Measurements from ENCODE around the gene XIRP2.
"Not testable (repeated sequence)": the region's sequence is repeated elsewhere in the genome, so short reads cannot be mapped to it uniquely, and the experiment has no call there.

XIRP2 gene

DNA sequence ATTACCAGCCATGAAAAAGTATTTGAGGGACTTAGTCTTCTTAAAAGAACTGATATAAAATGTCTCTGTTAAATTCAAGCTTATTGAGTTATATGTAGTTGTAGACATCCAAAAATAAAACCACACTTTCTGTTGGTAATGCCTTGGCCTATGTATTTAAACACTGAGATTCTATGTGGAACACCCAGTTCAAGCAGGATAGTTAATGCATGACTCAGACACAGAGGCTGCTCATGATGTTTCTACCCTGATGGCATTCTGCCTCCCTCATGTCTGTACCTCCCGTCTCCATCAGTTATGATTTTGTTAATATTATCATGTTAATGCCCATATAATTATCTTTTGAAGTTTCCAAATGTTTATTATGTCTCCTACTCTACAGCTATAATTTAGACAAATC is 164.5 kb downstream of the XIRP2 start:
- DNase-seq: no peak

- DNase-seq: no peak
Observed at GRCh38 chr2:167054881-167055280, 166.6 kb downstream of the XIRP2 start.

DNA sequence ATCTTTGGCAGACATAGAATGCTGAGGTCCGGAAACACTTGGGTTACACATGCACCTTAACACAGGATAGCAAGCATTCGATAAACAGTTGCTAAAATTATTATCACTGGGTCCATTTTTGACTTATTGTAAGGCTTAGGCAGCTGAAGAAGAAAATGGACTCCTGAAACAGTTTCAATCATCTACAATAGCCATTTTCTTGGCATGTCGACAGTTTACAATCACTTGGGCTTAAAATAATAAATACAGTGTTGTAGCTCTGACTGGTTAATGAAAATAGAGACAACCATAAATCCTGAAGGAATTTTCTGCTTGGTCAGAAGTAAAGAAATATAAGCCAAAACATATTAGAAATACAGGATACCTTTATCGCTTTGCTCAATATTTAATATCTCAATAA is 169.2 kb downstream of the XIRP2 start:
- no peak for DNase-seq

DNA sequence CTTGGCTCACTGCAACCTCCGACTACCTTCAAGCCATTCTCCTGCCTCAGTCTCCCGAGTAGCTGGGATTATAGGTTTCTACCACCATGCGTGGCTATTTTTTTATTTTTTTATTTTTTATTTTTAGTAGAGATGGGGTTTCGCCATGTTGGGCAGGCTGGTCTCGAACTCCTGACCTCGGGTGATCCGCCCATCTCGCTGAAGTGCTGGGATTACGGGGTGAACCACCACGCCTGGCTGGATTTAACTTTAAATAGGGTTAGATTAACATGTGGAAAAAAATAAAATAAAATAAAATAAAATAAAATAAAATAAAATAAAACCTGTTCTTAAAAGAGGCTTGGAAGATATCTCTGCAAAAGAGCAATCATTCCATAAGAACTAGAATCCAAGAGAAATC is 170.9 kb downstream of the XIRP2 start:
- DNase-seq: no peak

DNA sequence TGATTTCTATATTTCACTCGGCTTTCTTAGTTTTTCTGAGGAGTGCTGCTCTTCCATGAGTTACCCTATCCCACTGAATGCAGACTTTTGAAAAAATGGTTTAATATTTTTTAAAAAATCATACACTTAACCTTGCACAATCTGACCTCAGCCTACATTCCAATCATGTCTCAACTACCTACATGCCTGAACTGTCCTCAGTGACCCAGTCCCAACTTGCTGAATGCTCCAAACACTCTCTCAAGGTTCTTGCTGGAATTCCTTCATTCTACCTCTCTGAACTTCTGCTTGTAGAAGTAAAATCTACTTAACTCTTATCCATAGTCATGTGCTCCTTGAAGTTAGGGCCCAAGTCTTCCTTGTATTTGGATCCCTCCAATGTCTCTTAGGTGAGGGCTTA is 181.6 kb downstream of the XIRP2 start:
- no peak for DNase-seq

GRCh38 chr2:167075708-167076107 is 187.4 kb downstream of the XIRP2 start:
- DNase-seq: not testable (repeated sequence)

DNA sequence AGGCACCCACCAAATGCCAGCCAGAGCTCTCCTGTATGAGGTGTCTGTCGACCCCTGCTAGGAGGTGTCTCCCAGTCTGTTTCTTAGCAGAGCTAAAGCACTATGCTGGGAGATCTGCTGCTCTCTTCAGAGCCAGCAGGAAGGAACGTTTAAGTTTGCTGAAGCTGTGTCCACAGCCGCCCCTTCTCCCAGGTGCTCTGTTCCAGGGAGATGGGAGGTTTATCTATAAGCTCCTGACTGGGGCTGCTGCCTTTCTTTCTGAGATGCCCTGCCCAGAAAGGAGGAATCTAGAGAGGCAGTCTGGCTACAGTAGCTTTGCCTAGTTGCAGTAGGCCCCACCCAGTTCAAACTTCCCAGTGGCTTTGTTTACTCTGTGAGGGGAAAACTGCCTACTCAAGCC is 210.7 kb downstream of the XIRP2 start:
- not testable (repeated sequence) for DNase-seq

DNA sequence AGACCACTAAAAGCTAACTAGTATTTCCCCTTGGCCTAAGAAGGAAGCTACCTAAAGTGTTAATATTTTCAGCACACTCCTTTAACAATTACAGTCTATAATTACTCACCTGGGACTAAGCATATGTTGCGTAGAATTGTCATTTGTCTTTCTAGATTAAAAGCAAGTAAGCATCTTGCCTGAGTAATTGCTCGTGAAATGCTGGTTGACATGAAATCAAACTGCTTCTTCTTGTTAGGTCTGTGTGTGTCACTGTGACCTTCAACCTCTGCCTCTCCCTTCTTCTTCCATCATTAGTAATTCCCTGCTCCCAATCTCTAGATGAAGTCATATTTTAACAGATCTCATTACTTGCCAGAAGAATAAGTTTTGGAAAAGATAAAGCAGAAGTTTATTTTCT is 212.2 kb downstream of the XIRP2 start:
- DNase-seq: no peak

DNA sequence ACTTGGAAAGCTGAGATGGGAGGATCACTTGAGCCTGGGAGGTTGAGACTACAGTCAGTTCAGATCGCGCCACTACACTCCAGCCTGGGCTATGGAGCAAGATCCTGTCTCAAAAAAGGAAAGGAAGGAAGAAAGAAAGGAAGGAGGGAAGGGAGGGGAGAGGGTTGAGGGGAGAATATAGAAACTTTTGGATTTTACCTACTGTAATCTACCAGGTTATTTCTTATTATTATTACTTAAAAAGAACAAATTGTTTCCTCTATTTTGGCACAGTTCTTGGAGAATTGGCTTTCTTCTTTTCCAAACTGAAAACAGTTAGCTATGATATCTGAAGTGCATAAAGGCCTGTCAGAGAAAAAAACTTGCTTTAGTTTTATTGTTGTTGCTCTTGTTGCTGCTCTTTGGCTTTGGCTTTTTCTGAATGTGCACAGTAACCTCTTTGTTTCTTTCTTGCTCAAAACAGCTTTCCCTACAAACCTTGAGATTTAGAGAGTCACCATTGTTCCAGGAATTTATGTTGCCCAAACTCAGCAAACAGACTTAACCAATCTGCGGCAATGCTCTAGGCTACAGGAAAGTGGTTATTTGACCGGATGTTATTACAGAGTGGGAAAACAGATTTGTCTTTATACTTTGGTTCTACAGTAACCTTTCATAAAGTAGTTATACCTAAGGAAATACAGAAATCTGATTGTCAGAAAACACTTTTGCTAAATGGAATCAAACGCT is 214.9 kb downstream of the XIRP2 start:
- no peak for DNase-seq

DNA sequence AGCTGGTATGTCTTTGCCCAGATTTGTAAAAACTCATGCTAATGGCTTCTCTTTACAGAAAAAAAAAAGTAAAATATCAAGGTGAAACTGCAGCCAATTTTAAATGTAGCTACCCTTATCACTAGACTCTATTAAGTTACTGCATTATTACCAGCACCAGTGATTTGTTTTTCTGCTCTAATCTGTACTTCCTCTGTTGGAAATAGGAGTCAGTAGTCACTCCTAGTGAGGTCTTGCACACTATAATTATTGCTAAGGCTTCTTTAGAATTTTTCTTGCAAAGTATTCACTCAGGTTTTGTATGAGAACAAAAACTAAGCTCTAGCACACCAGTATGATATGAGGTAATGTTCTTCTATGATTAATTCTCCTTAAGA is 215.5 kb downstream of the XIRP2 start:
- no peak for DNase-seq

DNA sequence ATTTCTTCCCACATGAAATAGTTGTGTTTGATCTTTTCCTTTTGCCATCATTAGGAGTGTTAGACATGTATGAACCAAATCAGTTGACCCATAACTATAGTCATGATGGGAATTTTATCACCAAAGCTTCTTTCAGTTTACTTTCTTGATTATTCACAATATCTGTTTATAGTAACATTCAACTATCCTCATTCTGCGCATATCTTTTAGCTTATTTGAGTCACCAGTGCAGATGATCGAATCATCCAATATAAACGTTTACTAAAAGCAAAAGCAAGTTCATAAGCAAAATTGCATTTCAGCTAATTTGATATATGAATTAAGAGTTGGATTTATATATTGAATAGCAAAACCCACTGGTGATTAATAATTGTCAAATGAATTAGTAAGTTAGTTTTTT is 216.4 kb downstream of the XIRP2 start:
- DNase-seq: no peak

- not testable (repeated sequence) for DNase-seq
Observed at GRCh38 chr2:167109682-167110081, 221.4 kb downstream of the XIRP2 start.

- no peak for DNase-seq
Observed at GRCh38 chr2:167110345-167110744, 222.1 kb downstream of the XIRP2 start.

- DNase-seq: no peak
Observed at GRCh38 chr2:167114018-167114417, 225.7 kb downstream of the XIRP2 start.

DNA sequence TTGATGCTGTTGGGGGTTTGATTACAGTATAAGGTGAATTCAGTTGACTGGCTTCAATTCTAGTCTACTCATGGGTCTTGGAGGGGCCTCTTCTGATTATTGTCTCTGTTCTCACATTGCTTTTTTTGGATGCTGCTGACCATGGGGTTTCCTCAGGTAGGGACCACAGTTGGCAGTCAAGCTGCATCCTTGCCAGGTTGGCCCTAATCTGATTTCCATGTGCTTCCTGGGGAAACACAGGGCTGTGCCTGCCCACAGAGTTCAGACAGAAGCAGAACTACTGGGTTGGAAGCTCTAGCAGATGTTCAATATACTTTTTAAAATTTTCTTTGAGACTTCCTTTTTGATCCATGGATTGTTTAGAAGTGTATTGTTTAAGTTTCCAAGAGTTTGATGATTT is 227.3 kb downstream of the XIRP2 start:
- DNase-seq: no peak

DNA sequence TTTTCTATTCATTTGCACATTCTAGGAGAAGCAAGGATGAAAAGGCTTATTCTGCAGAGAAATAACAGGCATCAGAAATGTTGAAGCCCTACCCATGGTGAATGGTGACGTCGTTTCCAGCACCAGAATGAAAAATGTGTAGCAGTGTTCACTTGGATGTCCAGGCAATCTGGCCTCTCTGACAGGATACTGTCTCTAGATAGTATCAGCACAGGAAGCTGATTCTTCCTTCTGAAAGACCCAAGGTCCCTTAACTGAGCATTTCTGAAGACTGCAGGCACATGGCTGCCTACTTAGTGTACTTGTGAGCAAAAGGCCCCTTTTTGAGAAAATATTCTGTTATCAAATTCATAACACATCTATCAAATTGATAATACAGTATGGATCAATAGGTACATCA is 234.1 kb downstream of the XIRP2 start:
- DNase-seq: no peak

GRCh38 chr2:167126165-167126564 is 237.9 kb downstream of the XIRP2 start:
- DNase-seq: no peak

DNA sequence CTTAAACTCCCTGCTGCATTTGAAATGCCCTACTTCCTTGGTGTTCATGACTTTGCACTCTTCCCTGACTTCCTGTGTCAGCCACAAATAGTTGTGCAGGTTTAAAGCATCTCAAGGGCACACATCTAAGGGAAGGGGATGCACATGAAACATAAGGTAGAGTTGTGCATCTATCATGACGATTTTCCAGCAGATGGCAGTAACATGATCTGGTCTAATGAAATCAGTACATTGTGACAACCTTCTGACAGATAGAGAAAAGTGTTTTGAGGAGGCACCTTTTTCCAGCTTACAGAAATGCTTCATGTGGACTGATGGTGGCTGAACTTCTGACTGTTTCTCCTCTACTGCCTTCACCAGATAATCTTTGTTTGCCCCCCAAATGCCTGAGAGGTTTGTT is 238.9 kb downstream of the XIRP2 start:
- DNase-seq: no peak

- no peak for DNase-seq
Observed at GRCh38 chr2:167128130-167128529, 239.8 kb downstream of the XIRP2 start.

DNA sequence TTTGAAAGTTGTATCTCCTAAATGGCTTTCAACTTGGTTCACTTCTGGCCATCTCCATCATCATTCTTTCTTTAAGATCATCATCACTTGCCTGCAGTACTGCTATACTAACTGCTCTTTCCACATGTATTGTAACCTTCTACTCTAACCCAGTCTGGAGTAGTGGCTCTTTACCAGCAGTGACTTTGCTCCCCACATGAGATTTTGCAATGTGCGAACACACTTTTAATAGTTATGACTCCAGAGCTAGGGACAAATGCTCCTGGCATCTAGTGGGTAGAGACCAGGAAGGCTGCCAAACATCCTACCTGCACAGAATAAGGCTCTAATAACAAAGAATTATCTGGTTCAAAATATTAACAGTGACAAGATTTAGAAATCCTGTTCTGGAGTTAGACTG is 243.8 kb downstream of the XIRP2 start:
- DNase-seq: no peak

- no peak for DNase-seq
Observed at GRCh38 chr2:167132906-167133555, 244.8 kb downstream of the XIRP2 start.

DNA sequence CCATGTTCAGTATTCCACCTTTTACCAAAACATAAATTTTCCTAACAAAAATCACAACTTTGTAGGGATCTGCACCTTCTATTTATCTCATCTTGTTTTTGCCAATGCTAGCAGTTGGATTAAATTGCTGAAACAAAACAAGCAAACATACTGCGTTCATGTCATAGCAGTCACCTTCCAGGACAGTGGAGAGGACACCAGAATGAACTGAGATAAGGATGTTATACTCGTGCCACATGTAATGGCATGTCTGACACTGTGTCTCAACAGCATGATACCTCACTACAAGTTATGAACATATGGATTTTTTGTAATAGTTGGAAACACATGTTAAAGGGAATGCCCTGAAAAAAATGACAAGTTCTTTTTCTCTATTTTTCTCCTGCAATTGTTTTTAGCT is 245.3 kb downstream of the XIRP2 start:
- DNase-seq: no peak

GRCh38 chr2:167134381-167135072 is 246.2 kb downstream of the XIRP2 start:
- no peak for DNase-seq

DNA sequence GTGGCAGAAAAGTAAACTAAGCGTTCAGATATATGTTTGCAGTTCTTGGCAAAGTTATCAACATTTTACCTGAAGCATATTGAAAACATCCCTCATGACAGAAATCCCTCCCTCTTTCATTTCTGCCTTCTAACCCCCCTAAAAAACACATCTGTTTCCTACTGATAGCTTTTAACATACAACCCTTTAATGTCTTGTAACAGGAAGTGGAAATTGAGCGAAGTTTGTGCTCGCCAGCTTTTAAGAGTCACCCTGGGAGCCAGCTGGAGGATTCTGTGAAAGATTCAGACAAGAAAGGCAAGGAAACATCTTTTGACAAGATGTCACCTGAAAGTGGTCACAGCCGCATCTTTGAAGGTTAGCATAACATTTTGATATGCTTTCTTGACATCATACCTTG is 247.4 kb downstream of the XIRP2 start:
- DNase-seq: no peak
